Measurements from ENCODE around the gene MAGI2.

Gene MAGI2

GRCh38 chr7:78041423-78041822 is 1412.0 kb downstream of the MAGI2 start:
- DNase-seq = no peak

DNA sequence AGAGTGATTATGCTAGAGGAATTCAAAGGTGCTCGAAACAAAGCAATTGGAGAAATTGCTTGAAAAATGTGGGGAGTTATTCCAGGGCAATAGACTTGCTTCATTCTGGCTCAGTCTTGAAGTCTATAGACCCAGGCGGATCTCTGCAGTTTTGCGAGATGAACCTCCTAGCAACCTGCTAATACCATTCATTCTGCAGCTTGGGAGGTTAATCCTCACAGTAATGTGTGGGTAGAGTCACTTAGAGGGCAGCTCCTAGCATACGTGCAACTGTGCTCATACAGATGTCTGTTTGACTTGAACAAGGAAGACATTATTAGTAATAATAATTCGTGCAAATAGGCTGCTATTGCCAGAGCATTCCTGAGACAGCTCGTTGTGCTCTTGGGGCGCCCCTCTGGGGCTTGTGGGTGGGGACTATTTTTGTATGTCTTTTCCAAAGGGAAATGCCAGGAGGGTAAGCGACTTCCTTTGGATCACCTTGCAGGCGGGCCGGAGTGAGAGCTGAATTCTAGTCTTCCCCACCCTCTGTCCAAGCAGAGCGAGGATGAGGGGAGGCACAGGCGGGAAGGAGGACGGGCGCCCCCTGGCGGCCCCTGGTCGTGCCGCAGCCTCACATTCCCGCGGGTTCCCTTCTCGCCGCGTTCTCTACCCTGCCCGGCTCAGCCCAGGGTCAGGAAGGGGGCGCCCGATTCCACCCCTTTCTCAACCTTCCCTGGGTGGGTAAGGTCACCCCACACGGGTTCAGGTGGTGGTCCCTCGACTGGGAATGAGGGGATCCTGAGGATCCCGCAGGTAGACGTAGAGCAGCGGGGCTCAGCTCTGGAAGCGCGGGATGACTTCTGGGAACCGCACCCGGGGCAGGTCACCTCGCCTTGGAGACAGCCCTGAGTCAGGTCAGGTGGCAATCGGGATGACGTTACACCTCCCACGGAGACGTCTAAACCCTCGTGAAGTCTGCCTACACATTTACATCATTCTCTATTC is 1413.4 kb downstream of the MAGI2 start:
- peak; percentile 67 to 77 for DNase-seq

- DNase-seq = no peak
These were observed 1414.9 kb downstream of the MAGI2 start for GRCh38 chr7:78038465-78039080.

GRCh38 chr7:78037603-78038002 is 1415.9 kb downstream of the MAGI2 start:
- no peak for DNase-seq

- DNase-seq = no peak
These were observed 1420.1 kb downstream of the MAGI2 start for GRCh38 chr7:78033410-78033809.

- no peak for DNase-seq
These were observed 1427.0 kb downstream of the MAGI2 start for GRCh38 chr7:78026492-78026891.

DNA sequence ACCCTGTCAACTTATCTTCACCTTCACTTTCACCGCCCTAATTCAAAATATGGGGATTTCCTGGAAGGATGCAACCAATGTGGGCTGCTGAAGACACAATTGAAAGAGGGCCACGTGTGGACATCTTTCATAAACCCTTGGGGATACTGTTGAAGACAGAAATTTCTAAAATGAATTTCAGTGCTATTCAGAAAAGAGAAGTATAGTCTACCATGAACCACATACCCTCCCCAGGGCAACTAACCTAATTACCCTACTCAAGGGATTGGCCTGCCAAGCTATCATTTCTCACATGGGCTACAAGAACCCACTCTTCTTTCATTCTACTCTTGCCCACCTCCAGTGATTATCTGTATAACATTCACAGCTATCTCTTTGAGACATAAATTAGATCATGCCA is 1428.9 kb downstream of the MAGI2 start:
- DNase-seq = no peak

- no peak for DNase-seq
These were observed 1430.3 kb downstream of the MAGI2 start for GRCh38 chr7:78023191-78023590.

DNA sequence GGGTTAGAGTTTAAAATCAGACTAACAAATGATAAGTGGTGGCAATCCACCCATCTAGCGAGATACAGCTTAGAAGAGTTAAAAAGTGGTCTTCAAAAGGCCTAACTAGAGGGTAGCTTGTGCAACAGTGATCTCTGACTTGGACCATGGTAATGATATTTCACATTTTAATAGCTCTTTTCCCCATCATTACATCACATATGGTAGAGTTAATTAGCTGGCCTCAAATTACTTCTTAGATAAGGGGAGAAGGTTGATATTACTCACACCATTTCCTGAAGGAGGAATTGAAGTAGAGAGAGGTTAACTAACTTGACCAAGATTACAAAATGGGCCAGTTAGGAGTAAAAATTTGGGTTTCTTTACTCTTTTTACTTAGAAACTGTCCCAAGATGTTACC is 1431.3 kb downstream of the MAGI2 start:
- DNase-seq = no peak

GRCh38 chr7:78020874-78021249 is 1432.6 kb downstream of the MAGI2 start:
- DNase-seq = no peak

- peak; percentile 50 to 51 for DNase-seq
These were observed 1433.2 kb downstream of the MAGI2 start for GRCh38 chr7:78020136-78020873.

DNA sequence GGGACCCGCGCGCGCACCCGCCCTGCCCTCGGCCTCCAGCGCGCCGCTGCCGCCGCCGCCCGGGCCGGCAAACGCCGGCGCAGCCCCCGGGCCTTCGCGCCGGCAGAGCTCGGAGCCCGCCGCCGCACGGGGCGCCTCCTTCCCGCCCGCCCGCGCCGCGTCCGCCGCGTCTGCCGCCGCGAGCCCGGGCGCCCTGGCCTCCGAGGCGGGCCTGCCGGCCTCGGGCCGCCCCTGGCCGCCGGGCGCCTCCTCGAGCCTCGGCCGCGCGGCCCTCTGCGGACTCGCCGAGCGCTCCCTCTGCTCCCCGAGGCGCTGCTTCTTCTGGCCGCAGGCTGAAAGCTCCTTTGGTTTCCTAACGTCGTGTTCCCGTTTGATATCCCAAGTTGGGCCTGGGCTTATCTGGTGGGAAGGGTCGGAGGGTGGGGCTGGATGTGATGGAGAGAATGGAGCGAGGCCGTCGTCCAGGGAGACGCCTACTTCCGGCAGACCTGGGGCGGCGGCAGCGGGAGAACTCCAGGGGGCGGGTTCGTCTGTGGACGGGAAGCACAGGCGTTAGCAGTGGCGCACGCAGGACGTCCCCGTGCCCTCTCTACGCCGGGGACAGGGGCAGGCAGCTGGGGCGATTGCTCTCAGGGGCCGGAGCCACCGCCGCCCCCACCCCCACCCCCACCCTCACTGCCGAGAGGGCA is 1433.9 kb downstream of the MAGI2 start:
- DNase-seq = peak; percentile 74 to 79

DNA sequence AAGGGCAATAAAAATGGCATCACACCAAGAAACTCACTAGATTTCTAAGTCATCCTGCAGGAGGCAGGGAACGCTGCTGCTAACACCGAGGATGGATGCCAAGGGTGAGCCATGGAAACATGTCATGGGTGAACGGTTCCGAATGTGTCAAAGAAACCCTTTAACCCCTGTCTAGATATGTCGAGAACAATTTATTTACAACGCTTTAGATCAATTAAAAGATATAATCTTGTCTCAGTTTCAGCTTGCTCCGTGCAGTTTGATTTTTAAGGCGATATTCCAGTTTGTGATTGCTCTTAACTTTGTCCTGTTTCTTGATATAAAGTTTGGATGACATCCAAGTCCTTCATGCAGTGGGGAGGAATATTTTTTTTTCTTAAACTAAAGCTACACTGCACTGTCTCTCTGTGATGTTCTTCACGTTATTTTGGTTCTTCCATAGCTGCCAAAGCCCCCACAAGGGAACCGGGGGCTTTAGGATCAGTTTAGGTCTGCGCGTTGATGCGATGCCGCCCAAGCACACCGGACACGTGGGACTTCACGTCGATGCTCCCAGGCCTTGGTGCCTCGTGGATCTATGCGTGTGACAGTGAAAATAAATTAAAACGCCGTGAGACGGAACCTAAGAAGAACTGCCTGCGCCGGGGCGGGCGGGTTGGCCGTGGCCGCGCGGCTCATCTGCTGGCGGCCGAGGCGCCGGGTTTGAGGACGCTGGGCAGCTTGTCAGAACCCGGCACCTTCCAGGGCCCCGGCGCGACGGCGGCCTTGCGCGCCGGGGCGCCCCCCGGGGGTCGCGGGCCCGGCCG is 1434.6 kb downstream of the MAGI2 start:
- peak; percentile 32 to 44 for DNase-seq

DNA sequence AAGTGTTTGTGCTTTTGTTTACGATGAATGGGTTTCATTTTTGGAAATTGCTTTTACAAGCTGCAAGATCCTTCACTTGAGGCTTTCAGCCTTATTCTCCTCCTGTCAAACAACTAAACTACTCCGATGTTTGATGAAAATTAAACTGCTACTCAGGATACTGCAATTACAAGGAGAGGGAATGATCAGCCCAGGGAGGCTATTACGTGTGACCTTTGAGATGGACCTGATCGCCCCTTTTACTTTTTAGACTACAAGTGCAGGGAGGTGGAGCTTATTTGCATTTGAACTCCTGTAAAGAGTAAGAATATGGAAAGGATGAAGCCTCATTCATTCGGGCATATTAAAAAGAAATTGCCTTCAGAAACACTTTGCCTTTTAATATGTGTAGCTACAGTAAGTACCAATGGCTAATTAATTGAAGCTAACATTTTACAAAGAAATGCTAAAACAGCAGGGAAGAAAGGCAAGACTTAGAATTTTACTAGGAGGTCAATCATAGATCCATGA is 1435.8 kb downstream of the MAGI2 start:
- no peak for DNase-seq

DNA sequence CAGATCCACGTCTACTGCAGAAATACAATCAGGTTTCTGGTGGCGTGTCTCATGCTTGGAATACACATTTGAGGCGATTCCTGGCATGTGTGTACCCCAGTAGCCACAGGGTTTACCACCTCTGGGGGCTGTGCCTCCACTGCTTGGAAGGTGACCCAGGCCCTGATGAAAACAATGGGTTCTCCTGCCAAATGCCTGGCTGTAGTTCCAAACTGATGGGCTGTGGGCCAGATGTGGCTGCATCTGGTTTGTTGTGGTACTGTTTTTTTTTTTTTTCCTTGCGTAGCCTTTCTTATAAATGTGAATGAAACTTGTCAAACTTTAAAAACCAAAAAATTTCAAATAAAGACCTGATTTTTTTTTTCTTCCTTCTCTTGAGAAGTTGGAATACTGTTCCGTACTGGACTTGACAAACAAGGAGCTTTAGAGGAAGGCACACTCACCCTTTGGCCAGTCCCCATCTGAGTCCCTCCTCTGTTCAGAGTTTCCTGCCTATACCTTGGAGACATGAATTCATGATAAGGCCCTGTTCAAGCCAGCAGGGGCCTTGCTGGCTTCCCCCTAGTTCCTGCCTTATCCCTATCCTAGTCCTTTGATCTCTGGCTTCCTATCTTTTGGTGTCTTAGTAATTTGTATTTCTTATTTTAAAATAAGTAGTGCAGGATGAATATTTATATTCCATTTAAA is 1437.8 kb downstream of the MAGI2 start:
- no peak for DNase-seq

GRCh38 chr7:78014401-78014800 is 1439.1 kb downstream of the MAGI2 start:
- DNase-seq = no peak

DNA sequence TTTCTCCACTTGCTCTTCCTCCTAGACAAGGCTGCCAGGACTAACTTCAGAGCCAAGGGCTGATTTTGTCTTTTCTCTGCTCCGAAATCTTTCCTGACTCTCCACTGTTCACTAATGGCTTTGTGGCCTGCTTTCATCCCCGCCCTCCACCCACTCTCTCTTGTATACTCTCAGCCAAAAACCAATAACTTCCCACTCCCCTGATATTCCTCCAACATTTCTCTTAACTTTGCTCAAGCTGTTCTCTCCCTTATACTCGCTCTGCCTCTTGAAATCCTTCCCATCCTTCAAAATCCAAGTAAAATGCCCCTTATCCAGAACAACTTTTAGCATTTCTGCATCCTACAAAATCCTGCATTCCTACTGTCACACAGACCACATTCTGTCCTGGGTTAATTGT is 1440.1 kb downstream of the MAGI2 start:
- no peak for DNase-seq

DNA sequence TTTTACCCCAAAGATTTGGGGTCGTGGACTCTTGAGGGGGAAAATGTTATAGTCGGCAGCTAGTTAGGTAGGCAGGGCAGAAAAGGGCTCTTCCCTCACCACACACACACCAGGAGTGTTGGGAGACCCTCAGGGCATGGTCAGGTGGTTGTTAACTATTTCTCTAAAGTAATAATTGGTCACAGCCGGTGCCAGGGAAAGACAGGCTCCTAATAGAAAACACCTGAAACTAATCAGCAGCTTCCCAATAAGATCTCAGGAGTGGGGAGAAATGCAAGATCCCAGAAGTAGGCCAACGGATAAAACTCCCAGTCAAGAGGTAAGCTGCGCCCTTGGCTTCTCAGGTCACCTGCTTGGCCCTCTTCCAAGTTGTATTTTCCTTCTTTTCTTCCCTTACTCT is 1441.8 kb downstream of the MAGI2 start:
- no peak for DNase-seq

DNA sequence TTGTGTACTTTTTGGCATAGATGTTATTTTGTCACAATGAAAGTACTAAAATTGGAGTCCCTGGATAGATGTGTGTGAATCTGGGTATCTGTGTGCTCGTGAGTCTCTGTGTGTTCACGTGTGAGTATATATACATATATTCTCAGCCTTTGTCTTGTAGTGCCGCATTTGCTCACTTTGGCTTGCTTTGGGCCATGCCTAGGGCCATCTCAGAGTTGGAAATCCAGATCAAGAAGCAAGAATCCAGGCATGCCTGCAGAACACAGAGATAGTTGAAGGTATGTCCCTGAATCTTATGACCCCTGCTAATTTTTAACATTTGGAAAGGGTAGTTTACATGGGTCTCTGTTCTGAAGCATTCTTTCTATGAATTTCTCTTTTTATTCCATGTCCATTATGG is 1446.2 kb downstream of the MAGI2 start:
- no peak for DNase-seq

- no peak for DNase-seq
These were observed 1447.3 kb downstream of the MAGI2 start for GRCh38 chr7:78006063-78006755.

GRCh38 chr7:78002715-78003114 is 1450.8 kb downstream of the MAGI2 start:
- DNase-seq = no peak

Measured in activated T-cell treated with anti-CD3 and anti-CD28 coated beads, Interleukin-2, amount 50 U/mL, for 48 hours (primary cell).